ENCODE measurements around the gene LPCAT1. TPM values are rescaled to one million over a fixed set of nuclear protein-coding genes. Genes with fewer than 3 reads are reported as not detected.

LPCAT1 gene
- total and polyA plus RNA-seq, 2 of the 13 experiments (the other 11 are each of a cell fraction or from before 2014, with no cell fraction given) = 29.8 to 90.6 TPM

- peaks cover 4% of the 10 kb centered on the region in 2 experiments; a peak in 3 of 5 replicates for H3K36me3 ChIP-seq (replicated peaks in 1 of 2; ENCODE audit: control insufficient read depth in 1 of 2, insufficient read depth in 2 of 2, low read length in 2 of 2)
- no TSS peak for BruUV-seq (replicated peaks)
- no peaks in the 10 kb centered on the region for H3K9me3 ChIP-seq (ENCODE audit: low read length)
- ChIA-PET POLR2A (interaction anchor here (1.3 to 1.8 kb wide), 3 partner anchors 16 to 47 kb away, joined by 4 to 10 read pairs (median 8); partner anchors contain the start of gene LPCAT1), CTCF (ENCODE audit: low intra/inter-chr PET ratio, low total read pairs) (no interaction called here)
- H3K4me1 ChIP-seq (ENCODE audit: insufficient read depth, low read length) = peaks cover 39% of the 10 kb centered on the region
- H3K79me2 ChIP-seq (ENCODE audit: insufficient read depth, low read length) = no peaks in the 10 kb centered on the region
- no peaks in the 10 kb centered on the region for H3K27me3 ChIP-seq (ENCODE audit: control insufficient read depth in 1 of 2, insufficient read depth in 2 of 2, low read length in 2 of 2)
- DNase-seq (ENCODE audit: low spot score) = peak; percentile 27
- no peak for ATAC-seq
- H4K20me1 ChIP-seq (ENCODE audit: insufficient read depth, low read length) = no peaks in the 10 kb centered on the region
- no peak overlapping the region for H2AFZ ChIP-seq (ENCODE audit: low read length)
- WGBS (ENCODE audit: low lambda C conversion rate) = 97% methylated on average over 9 of the region's 10 CpGs
- FAIRE-seq = no peak
- H3K9ac ChIP-seq (ENCODE audit: insufficient read depth, low read depth, low read length) = no peak overlapping the region
- H3K4me3 ChIP-seq (replicated peaks in 1 of 3; ENCODE audit: insufficient read depth in 1 of 3, low read depth in 2 of 3, low read length in 3 of 3) = no peak overlapping the region
- in situ Hi-C loops (cut with HindIII; ENCODE audit: extremely low pct_ligation_motif_present, low pct_unique_long_range_greater_than_20kb) (no loop called here), intact Hi-C loops (cut with micrococcal nuclease; ENCODE audit: unreplicated experiment) (no loop called here)
- no peak overlapping the region for H3K27ac ChIP-seq (ENCODE audit: extremely low read length, insufficient read depth, low read length)
- no peak overlapping the region for H3K4me2 ChIP-seq (ENCODE audit: low read depth, low read length)
- TF ChIP-seq KLF15 (CRISPR knock-in tag; IDR thresholded peaks at IDR 0.05; ENCODE audit: borderline replicate concordance) = no peak
- TF ChIP-seq ZNF687 (CRISPR knock-in tag; IDR thresholded peaks at IDR 0.05) = peak; percentile 45
- no peak for TF ChIP-seq ZFP41 (CRISPR knock-in tag; IDR thresholded peaks at IDR 0.05; ENCODE audit: borderline replicate concordance)
- no peak for TF ChIP-seq ARHGAP35 (CRISPR knock-in tag; IDR thresholded peaks at IDR 0.05; ENCODE audit: borderline replicate concordance)
- TF ChIP-seq ZNF44 (CRISPR knock-in tag; IDR thresholded peaks at IDR 0.05) = no peak
- peak; percentile 46; the same call in 1 of the 2 replicates for TF ChIP-seq ZBTB33 (CRISPR knock-in tag; IDR thresholded peaks at IDR 0.05)
- no peak for TF ChIP-seq TAF1 (CRISPR knock-in tag; IDR thresholded peaks at IDR 0.05)
- TF ChIP-seq CTCF (CRISPR knock-in tag; IDR thresholded peaks at IDR 0.05) = 0 out of 2 replicates have a peak, but pooled peaks have one; percentile 15
- TF ChIP-seq ISX (CRISPR knock-in tag; conservative IDR thresholded peaks at IDR 0.05) = no peak
- TF ChIP-seq ZNF790 (CRISPR knock-in tag; IDR thresholded peaks at IDR 0.05; ENCODE audit: borderline replicate concordance) = no peak
- no peak for TF ChIP-seq RFXANK (CRISPR knock-in tag; IDR thresholded peaks at IDR 0.05)
- no peak for TF ChIP-seq NFE2 (CRISPR knock-in tag; IDR thresholded peaks at IDR 0.05)
Measured at GRCh38 chr5:1570975-1571374, 47.2 kb upstream of the LPCAT1 start.

All from HepG2 (cell line).